SIG-M5 treated with dmso at 0.1 percent for 504 hours (cell line): ENCODE data around the gene SBNO2.

Experiments
- DNase-seq: peaks from one replicate; lab custom pipeline; 2025; ENCODE audit not compliant: unreplicated experiment; lab: John Stamatoyannopoulos, UW

Gene SBNO2

GRCh38 chr19:1090731-1091543 lies 83.1 kb downstream of the SBNO2 start:
- DNase-seq: no peak

GRCh38 chr19:1089891-1090290 lies 84.2 kb downstream of the SBNO2 start:
- DNase-seq: no peak

GRCh38 chr19:1089126-1089771 lies 84.8 kb downstream of the SBNO2 start:
- no peak for DNase-seq

- DNase-seq: no peak
Observed at GRCh38 chr19:1088416-1089010, 85.6 kb downstream of the SBNO2 start.

GRCh38 chr19:1087813-1088415 lies 86.2 kb downstream of the SBNO2 start:
- peak; percentile 91 for DNase-seq

GRCh38 chr19:1086613-1087012 lies 87.5 kb downstream of the SBNO2 start:
- no peak for DNase-seq

- no peak for DNase-seq
Observed at GRCh38 chr19:1085676-1086442, 88.2 kb downstream of the SBNO2 start.

- no peak for DNase-seq
Observed at GRCh38 chr19:1085053-1085658, 88.9 kb downstream of the SBNO2 start.

GRCh38 chr19:1084024-1084868 lies 89.8 kb downstream of the SBNO2 start:
- no peak for DNase-seq

GRCh38 chr19:1082928-1083816 lies 90.9 kb downstream of the SBNO2 start:
- DNase-seq: no peak

- DNase-seq: peak; percentile 74
Observed at GRCh38 chr19:1082165-1082927, 91.7 kb downstream of the SBNO2 start.

- DNase-seq: no peak
Observed at GRCh38 chr19:1081301-1082164, 92.5 kb downstream of the SBNO2 start.

GRCh38 chr19:1080360-1081161 lies 93.5 kb downstream of the SBNO2 start:
- DNase-seq: no peak

- no peak for DNase-seq
Observed at GRCh38 chr19:1079566-1080111, 94.4 kb downstream of the SBNO2 start.

- DNase-seq: peak; percentile 81
Observed at GRCh38 chr19:1076951-1077350, 97.1 kb downstream of the SBNO2 start.

GRCh38 chr19:1076046-1076386 lies 98.1 kb downstream of the SBNO2 start:
- DNase-seq: no peak
